IgD-negative memory B cell (primary cell): ENCODE results near the gene MYOF. TPM values are rescaled to one million over a fixed set of nuclear protein-coding genes. Genes with fewer than 3 reads are reported as not detected.

Experiments used
- H3K27ac Mint-ChIP-seq, 3 donors: one replicate each; pipeline ENCODE4 v1.8.0; 2020 to 2022; ENCODE audit warnings: mild to moderate bottlenecking in 3 of 3, mixed read lengths in 3 of 3, moderate library complexity in 1 of 3
- H3K27me3 Mint-ChIP-seq: one replicate; pipeline ENCODE4 v1.8.0; 2021; ENCODE audit warnings: mixed read lengths
- H3K36me3 Mint-ChIP-seq: one replicate; pipeline ENCODE4 v1.8.0; 2020; ENCODE audit warnings: mild to moderate bottlenecking, mixed read lengths
- H3K4me1 Mint-ChIP-seq, 3 donors: one replicate each; pipeline ENCODE4 v1.8.0; 2020 to 2022; ENCODE audit warnings: mixed read lengths in 3 of 3, mild to moderate bottlenecking in 1 of 3
- H3K4me3 Mint-ChIP-seq, 4 donors: one replicate each; pipeline ENCODE4 v1.8.0; 2020 to 2022; ENCODE audit warnings: mild to moderate bottlenecking in 4 of 4, mixed read lengths in 4 of 4, moderate library complexity in 3 of 4
- H3K9me3 Mint-ChIP-seq, 3 donors: one replicate each; pipeline ENCODE4 v1.8.0; 2020 to 2021; ENCODE audit warnings: mixed read lengths in 3 of 3, mild to moderate bottlenecking in 1 of 3
- polyA plus RNA-seq: library from polyadenylated mRNA; unstranded; fragments of 300-500 nt; fragmentation: Illumina TruSeq; gene quantifications from one replicate; pipeline ENCODE4 v1.2.3, GENCODE V29; 2021

The MYOF gene
- polyA plus RNA-seq, 1 donor from 2014 or later, result not detected

DNA sequence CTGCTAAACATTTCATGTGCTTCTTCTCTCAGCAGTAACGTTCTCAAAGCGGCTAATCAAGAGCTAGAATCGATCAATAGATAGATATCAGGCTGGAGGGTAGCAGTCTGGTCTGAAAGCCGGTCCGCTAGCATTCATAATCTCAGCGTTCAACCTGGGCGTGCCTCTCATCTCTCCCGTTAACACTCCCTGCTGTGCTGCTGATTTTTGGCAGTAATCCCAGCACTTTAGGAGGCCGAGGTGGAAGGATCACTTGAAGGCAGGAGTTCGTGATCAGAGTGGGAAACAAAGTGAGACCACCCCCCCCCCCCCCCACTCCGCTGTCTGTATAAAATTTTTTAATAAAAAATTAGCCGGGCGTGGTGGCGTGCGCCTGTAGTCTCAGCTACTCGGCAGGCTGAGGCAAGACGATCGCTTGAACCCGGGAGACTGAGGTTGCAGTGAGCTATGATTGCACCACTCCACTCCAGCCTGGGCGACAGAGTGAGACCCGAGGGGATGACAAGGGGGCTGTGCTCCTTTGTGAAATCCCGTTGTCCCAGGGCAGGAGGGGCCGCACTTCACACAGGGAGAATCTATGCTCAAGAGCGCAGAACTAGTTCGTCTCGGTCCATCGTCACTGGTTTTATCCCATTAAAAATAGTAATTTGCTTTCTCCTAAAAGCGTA lies 13.7 kb upstream of the MYOF start:
- H3K4me3 Mint-ChIP-seq, result peak overlapping the region; percentile 85 to 97 (median 92)
- H3K27me3 Mint-ChIP-seq, result no peaks in the 10 kb centered on the region
- no peaks in the 10 kb centered on the region for H3K9me3 Mint-ChIP-seq
- H3K4me1 Mint-ChIP-seq, result peaks cover 11 to 23% (median 12%) of the 10 kb centered on the region in 3 donors
- H3K27ac Mint-ChIP-seq, result peak overlapping the region in 2 of 3 donors; percentile 66 to 78
- H3K36me3 Mint-ChIP-seq, result no peaks in the 10 kb centered on the region

DNA sequence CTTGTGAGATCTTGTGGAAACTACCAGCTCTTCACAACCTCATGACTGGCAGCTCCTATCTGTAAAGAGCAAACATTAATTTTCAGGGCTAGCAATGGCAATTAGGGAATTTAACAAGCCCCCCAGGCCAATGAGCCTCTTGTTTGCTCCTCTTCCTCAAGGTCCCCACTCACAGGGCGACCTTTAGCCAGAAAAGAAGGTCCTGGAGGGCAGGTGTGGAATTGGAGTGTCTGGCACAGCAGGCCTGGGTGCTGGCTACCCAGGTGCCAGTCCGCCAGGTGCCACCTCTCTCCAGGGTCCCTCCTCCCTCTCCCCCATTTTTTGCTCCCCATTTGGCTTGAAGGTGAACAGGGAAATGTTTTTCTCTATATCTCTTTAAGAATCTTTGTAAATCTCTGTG lies 12.4 kb upstream of the MYOF start:
- Mint-ChIP-seq H3K36me3 (no peaks in the 10 kb centered on the region), H3K27me3 (peaks cover 3% of the 10 kb centered on the region), H3K9me3 (no peaks in the 10 kb centered on the region), H3K4me1 (peaks cover 11 to 23% (median 12%) of the 10 kb centered on the region in 3 donors), H3K4me3 (peak overlapping the region in 1 of 4 donors; percentile 47), H3K27ac (no peak overlapping the region)

DNA sequence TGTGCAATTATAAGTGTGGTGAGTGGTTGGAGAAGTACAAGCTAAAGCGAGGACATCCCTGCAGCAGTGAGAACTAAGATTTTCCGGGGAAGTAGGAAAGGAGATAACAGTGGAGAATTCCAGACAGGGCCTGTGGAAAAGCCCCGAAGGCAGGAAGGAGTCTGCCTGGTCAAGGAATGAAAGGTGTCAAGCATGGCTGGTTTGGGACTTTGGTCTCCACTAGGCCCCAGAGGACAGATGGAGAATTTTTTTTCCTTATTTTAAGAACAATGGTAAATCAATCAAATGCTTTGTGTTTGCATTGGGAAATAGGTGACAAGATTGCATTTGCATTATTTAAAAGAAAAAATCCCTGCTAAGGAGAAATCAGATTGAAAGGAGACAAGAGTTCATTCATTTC lies 11.0 kb upstream of the MYOF start:
- H3K4me1 Mint-ChIP-seq, result peaks cover 9 to 12% (median 9%) of the 10 kb centered on the region in 3 donors
- H3K9me3 Mint-ChIP-seq, result no peaks in the 10 kb centered on the region
- no peak overlapping the region for H3K27ac Mint-ChIP-seq
- peak overlapping the region in 1 of 4 donors; percentile 50 for H3K4me3 Mint-ChIP-seq
- H3K27me3 Mint-ChIP-seq, result peaks cover 10% of the 10 kb centered on the region
- no peaks in the 10 kb centered on the region for H3K36me3 Mint-ChIP-seq

DNA sequence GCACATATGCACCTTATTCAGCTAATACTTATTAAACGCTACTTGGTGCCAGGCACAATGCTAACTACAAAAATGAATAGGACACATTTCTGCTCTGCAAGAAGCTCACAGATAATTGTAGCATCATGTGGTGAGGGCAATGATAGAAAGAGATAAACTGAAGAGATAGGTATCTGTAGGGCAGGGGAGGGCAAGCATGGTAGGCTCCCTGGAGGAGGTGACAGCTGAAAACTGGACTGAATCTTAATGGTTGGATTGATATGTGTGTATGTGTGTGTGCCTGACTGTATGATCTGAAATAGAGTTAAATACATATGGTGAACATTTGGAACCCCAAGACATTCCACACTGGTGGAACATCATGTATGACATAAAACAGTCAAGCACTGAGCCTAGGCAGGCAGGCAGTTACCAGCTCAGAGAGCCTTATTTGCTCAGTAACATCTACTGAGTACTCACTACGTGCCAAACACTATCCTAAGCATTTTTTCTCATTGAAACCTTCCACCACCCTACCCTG lies 9.5 kb upstream of the MYOF start:
- Mint-ChIP-seq H3K9me3 (no peaks in the 10 kb centered on the region), H3K4me1 (peaks cover 3 to 5% (median 4%) of the 10 kb centered on the region in 3 donors), H3K36me3 (no peaks in the 10 kb centered on the region), H3K4me3 (no peak overlapping the region), H3K27ac (no peak overlapping the region), H3K27me3 (peaks cover 15% of the 10 kb centered on the region)

DNA sequence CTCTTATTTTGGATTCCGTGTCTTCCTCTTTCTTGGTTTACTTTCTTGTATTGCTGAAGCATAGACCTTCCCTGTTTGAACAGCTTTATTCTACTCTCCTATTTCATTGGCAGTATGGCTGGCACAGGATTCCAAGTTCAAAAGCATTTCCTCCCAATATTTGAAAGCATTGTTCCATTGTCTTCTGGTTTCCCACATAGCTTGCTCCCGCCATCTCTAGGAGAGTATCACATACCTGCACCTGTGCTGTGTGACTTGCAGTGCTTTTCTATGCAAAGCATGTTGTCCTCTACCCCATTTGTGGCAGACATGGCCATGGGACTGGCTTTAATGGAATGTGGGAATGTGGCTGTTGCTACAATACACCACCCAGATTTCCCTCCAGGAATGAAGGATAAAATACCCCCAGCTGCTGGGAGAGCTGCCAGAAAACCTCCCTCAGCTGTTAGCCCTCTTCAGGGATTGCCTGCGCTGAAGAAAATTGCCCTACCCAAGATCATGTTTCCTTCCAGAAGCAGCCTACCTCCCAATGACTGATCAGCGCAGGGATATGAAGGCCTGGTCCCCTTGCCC lies 6.9 kb upstream of the MYOF start:
- H3K9me3 Mint-ChIP-seq, result no peaks in the 10 kb centered on the region
- no peaks in the 10 kb centered on the region for H3K4me1 Mint-ChIP-seq
- peak overlapping the region in 1 of 3 donors; percentile 48 for H3K27ac Mint-ChIP-seq
- H3K36me3 Mint-ChIP-seq, result no peaks in the 10 kb centered on the region
- H3K4me3 Mint-ChIP-seq, result no peak overlapping the region
- peaks cover 16% of the 10 kb centered on the region for H3K27me3 Mint-ChIP-seq

DNA sequence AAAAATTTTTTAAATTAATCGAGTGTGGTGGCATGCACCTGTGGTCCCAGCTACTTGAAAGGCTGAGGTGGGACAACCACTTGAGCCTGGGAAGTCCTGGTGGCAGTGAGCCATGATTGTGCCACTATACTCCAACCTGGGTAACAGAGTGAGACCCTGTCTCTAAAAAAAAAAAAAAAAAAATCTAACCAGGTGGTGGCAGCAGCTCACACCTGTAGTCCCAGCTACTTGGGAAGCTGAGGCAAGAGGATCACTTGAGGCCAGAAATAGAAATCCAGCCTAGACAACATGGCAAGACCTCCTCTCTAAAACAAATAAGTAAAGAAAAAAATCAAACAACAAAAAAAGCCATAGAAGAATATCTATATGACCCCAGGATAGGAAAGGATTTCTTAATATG lies 3.6 kb upstream of the MYOF start:
- H3K27me3 Mint-ChIP-seq, result peaks cover 29% of the 10 kb centered on the region
- H3K4me1 Mint-ChIP-seq, result peaks cover 4 to 15% (median 13%) of the 10 kb centered on the region in 3 donors
- no peaks in the 10 kb centered on the region for H3K36me3 Mint-ChIP-seq
- no peaks in the 10 kb centered on the region for H3K9me3 Mint-ChIP-seq
- H3K4me3 Mint-ChIP-seq, result no peak overlapping the region
- no peak overlapping the region for H3K27ac Mint-ChIP-seq

DNA sequence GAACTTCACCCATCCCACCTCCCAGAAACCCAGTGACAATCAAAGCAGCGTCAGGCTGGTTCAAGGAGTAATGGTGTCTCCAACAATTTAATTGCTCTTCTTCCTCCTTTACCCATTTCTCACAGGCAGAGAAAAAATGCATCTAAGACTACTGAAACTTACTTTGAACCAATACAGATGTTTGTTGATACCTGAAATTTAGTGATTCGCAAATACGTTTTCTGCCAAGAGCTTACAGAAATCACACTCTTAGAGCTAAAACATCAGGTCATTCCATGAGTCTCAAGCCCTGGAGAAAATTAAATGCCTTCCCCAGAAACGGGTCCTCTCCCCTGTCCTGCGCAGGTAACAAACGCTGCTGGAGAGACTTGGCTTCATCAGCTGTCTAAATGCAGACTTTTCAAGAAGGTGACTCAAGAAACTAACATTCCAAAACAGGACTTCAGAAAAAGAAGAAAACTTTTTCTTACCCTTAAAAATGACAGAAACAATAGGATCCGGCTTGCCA lies 443 bp downstream of the MYOF start:
- H3K27ac Mint-ChIP-seq, result peak overlapping the region in 1 of 3 donors; percentile 32
- H3K4me1 Mint-ChIP-seq, result peaks cover 4 to 15% (median 13%) of the 10 kb centered on the region in 3 donors
- H3K9me3 Mint-ChIP-seq, result no peaks in the 10 kb centered on the region
- H3K36me3 Mint-ChIP-seq, result no peaks in the 10 kb centered on the region
- H3K4me3 Mint-ChIP-seq, result peak overlapping the region; percentile 72 to 91 (median 84)
- H3K27me3 Mint-ChIP-seq, result peaks cover 17% of the 10 kb centered on the region

DNA sequence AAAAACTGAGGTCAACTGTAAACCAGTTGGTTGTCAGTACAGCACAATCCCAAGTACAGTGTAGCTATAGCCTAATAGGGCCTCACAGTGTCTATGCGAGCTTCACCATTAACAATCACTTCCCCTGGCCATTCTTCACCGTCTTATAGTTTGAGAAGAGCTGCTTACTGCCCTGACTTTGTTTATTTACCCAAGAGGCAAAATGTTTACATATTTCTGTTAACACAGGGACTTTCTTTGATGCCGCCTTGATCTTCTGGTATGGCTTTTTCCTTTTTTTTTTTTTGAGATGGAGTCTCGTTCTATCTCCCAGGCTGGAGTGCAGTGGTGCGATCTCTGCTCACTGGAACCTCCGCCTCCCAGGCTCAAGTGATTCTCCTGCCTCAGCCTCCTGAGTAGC lies 3.3 kb downstream of the MYOF start:
- H3K9me3 Mint-ChIP-seq, result no peaks in the 10 kb centered on the region
- no peak overlapping the region for H3K4me3 Mint-ChIP-seq
- no peak overlapping the region for H3K27ac Mint-ChIP-seq
- peaks cover 16% of the 10 kb centered on the region for H3K27me3 Mint-ChIP-seq
- H3K4me1 Mint-ChIP-seq, result peaks cover 4 to 15% (median 13%) of the 10 kb centered on the region in 3 donors
- H3K36me3 Mint-ChIP-seq, result no peaks in the 10 kb centered on the region

DNA sequence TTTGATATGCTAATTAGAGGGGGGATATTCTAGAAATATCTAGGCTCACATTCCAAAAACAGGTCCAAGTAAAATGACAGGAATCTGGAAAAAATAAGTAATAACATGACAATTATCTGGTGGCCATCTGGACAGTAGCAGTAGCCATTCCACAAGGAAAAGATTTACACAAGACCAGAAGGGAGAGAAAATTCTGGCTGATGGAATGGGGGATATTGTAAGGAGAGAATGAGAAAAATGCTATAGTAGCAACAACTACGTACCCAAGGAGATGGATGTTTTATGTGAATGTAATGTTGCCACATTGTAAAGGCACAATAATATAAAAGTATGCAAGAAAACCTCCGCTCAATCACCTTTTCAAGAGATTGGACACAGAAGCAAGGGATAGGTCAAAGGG lies 5.4 kb downstream of the MYOF start:
- Mint-ChIP-seq H3K36me3 (no peaks in the 10 kb centered on the region), H3K27ac (no peak overlapping the region), H3K4me1 (peaks cover 0 to 6% (median 6%) of the 10 kb centered on the region in 3 donors), H3K9me3 (no peaks in the 10 kb centered on the region), H3K27me3 (peaks cover 9% of the 10 kb centered on the region), H3K4me3 (no peak overlapping the region)

DNA sequence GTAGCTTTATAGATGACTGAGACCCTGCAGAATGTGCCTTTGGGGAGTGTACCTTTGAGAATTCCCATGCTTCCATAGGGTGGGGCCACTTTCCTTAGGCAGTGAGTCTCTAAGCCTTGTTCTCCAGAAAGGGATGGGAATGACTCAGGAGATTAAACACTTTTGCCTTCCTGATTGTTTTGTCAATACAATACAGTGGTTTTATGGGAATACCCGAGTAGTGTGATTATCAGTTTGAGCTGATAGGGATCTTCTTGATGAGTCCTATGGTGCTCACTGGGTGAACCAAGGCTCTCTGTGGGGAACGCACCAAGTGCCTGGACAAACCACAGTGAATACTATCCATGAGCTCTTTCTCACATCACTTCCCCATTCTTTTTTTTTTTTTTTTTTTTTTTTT lies 6.3 kb downstream of the MYOF start:
- Mint-ChIP-seq H3K27me3 (peaks cover 4% of the 10 kb centered on the region), H3K4me3 (peak overlapping the region in 1 of 4 donors; percentile 14), H3K27ac (no peak overlapping the region), H3K4me1 (no peaks in the 10 kb centered on the region), H3K9me3 (no peaks in the 10 kb centered on the region), H3K36me3 (no peaks in the 10 kb centered on the region)

DNA sequence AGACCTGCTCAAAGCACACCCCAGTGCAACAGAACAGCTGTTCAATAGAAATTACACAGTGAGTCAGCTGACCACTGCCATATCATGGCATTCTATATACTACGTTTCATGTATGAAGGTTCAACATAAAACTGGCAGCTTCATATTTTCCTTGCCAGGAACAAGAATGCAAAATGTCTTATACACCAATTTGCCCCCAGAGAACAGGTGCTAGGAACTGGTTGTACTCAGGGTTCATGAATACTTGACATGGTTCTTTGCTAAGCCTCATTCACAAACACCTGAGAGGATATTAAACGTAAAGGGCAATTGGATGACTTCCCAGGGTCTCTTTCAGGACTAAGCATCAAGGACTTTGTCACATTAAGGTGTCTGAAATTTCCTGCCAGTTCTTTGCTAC lies 6.9 kb downstream of the MYOF start:
- no peaks in the 10 kb centered on the region for H3K36me3 Mint-ChIP-seq
- no peak overlapping the region for H3K27ac Mint-ChIP-seq
- H3K9me3 Mint-ChIP-seq, result no peaks in the 10 kb centered on the region

DNA sequence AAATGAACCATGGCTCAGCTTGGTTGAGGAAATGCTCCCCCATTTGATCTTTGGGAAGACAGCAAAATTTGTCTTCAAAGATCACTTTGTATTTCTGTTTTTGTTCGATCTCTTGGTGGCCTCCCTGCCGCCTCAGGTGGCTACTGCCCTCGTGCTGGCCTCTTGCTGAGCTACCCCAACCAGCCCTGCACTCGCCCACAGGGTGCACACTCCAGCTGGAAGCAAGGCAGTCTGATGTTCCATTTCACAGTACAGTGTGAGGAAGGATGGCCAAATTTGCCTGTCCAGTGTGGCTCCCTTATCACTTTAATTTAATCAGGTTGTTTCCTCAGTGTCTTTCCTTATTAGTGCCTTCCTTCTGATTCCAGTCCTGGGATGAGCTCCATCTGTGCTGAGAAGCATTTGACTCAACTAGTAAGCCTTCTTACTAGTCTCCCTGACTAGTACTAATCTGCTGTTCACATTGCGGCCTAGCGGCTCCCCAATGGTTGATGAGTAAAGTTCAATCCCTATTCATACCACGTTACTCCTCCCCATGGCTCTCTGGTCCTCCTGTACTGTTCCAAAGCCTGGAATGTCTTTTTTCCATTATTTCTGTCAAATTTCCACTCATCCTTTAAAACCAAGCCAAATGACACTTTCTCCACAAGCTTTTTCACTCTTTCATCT lies 8.2 kb downstream of the MYOF start:
- H3K27me3 Mint-ChIP-seq, result no peaks in the 10 kb centered on the region
- no peak overlapping the region for H3K27ac Mint-ChIP-seq
- no peaks in the 10 kb centered on the region for H3K36me3 Mint-ChIP-seq
- no peak overlapping the region for H3K4me3 Mint-ChIP-seq
- no peaks in the 10 kb centered on the region for H3K9me3 Mint-ChIP-seq
- H3K4me1 Mint-ChIP-seq, result no peaks in the 10 kb centered on the region

More for the DNA sequence above, 6.9 kb downstream of the MYOF start:
- Mint-ChIP-seq H3K4me3 (no peak overlapping the region), H3K4me1 (no peaks in the 10 kb centered on the region), H3K27me3 (no peaks in the 10 kb centered on the region)

DNA sequence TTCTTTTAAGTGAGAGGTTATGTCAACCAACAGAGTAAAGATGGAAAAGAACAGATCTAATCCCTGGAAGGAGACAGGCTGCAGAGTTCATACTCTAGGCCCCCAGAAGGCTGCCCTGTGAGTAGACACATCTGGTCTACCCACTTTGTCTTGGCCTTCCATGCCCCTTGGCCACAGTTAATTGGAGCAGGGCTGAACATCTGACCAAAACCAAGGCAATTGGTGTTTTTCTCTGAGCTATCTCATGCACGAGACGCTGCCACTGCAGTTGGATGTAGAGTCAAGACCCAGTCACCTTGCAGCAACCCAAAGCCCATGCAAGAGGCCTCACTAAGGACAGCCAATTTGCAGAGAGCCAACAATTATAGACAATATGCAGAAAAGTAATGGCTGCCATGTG lies 9.0 kb downstream of the MYOF start:
- H3K36me3 Mint-ChIP-seq, result no peaks in the 10 kb centered on the region
- no peak overlapping the region for H3K4me3 Mint-ChIP-seq
- H3K9me3 Mint-ChIP-seq, result no peaks in the 10 kb centered on the region
- H3K27me3 Mint-ChIP-seq, result no peaks in the 10 kb centered on the region
- H3K27ac Mint-ChIP-seq, result no peak overlapping the region
- no peaks in the 10 kb centered on the region for H3K4me1 Mint-ChIP-seq

DNA sequence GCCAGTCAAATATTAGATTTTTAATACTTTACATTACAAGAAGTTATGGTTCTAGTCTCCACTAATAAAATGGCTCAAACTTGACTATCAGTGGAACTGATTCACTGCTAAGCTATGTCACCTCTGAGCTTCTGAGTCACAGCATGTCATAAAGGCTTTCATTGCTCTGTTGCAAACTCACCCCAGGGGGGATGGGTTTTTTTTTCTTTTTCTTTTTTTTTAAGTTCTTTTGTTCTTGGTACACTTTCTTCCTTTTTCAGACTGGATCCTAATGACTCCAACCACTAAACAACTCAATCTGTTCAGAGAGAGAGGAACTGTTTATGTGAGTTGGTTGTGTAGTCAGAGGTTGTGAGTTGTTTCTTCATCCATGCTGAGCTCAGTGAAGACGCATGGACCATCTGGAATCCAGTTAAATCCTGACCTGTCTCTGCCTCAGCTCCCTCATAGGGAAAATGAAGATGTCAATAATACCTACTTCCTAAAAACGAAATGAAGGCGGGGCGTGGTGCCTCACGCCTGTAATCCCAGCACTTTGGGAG lies 11.0 kb downstream of the MYOF start:
- no peak overlapping the region for H3K27ac Mint-ChIP-seq
- no peaks in the 10 kb centered on the region for H3K9me3 Mint-ChIP-seq
- no peak overlapping the region for H3K4me3 Mint-ChIP-seq

DNA sequence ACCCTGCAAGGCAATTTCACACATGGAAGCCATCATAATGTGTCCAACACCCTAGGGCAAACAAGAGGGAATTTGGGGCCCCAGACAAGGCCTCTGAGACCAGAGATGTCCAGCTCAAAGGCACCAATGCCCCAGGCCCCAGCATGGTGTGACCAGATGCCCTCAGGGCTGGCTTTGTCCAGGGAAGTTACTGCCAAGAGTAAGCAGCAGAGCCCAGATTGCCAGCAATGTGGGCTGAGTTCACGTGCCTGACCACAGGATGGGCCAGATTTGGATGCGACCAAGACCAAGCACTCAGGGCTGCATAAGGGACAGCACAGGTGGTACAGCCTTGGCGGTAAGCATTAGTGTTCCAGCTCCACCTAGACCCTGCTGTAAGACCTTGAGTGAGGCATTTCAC lies 12.7 kb downstream of the MYOF start:
- Mint-ChIP-seq H3K36me3 (peaks cover 2% of the 10 kb centered on the region), H3K4me3 (no peak overlapping the region), H3K27ac (no peak overlapping the region), H3K4me1 (peaks cover 0 to 5% (median 0%) of the 10 kb centered on the region in 3 donors), H3K27me3 (no peaks in the 10 kb centered on the region), H3K9me3 (no peaks in the 10 kb centered on the region)

More for the DNA sequence above, 11.0 kb downstream of the MYOF start:
- Mint-ChIP-seq H3K27me3 (no peaks in the 10 kb centered on the region), H3K36me3 (peaks cover 2% of the 10 kb centered on the region), H3K4me1 (no peaks in the 10 kb centered on the region)
